MM.1S (cell line): Measurements from ENCODE around the gene AP2S1.

Experiments
- DNase-seq: peaks from one replicate; pipeline ENCODE4 v3.0.0-alpha.2; 2015
- H2AFZ ChIP-seq: fragments of 300-600 bp; sonication (generic); 2 replicates; pipeline ENCODE4 v1.6.0; 2016; ENCODE audit warnings: antibody characterized with exemption, low read length
- H3F3A ChIP-seq: fragments of 300-600 bp; sonication (generic); 2 replicates; pipeline ENCODE4 v1.6.1; 2016; ENCODE audit warnings: mild to moderate bottlenecking, antibody characterized with exemption, low read length, moderate library complexity, mixed read lengths; ENCODE audit not compliant: insufficient read depth
- H3K27ac ChIP-seq: fragments of 300-600 bp; sonication (generic); 2 replicates; pipeline ENCODE4 v1.5.1; 2016; ENCODE audit warnings: mild to moderate bottlenecking, low read length
- H3K27me3 ChIP-seq: fragments of 300-600 bp; sonication (generic); replicated peaks from 2 replicates; pipeline ENCODE4 v1.6.0; 2016; ENCODE audit warnings: low read length; ENCODE audit not compliant: insufficient read depth
- H3K36me3 ChIP-seq: fragments of 300-600 bp; sonication (generic); replicated peaks from 2 replicates; pipeline ENCODE4 v1.6.1; 2016; ENCODE audit warnings: mild to moderate bottlenecking, low read length, mixed read lengths; ENCODE audit not compliant: insufficient read depth
- H3K4me1 ChIP-seq: fragments of 300-600 bp; sonication (generic); 2 replicates; pipeline ENCODE4 v1.6.1; 2016; ENCODE audit warnings: low read length, mixed read lengths
- H3K4me2 ChIP-seq: fragments of 300-600 bp; sonication (generic); 2 replicates; pipeline ENCODE4 v1.6.0; 2016; ENCODE audit warnings: low read depth, low read length
- H3K4me3 ChIP-seq: fragments of 300-600 bp; sonication (generic); 2 replicates; pipeline ENCODE4 v1.5.1; 2016; ENCODE audit warnings: low read length, mixed read lengths
- H3K79me2 ChIP-seq: fragments of 300-600 bp; sonication (generic); 2 replicates; pipeline ENCODE4 v1.6.1; 2016; ENCODE audit warnings: mixed run types, low read length, mixed read lengths
- H3K9ac ChIP-seq: fragments of 300-600 bp; sonication (generic); 2 replicates; pipeline ENCODE4 v1.6.1; 2016; ENCODE audit warnings: low read length, mixed read lengths
- H3K9me2 ChIP-seq: fragments of 300-600 bp; sonication (generic); replicated peaks from 2 replicates; pipeline ENCODE4 v1.6.1; 2016; ENCODE audit warnings: mild to moderate bottlenecking, low read length, mixed read lengths; ENCODE audit not compliant: insufficient read depth
- H3K9me3 ChIP-seq: fragments of 300-600 bp; sonication (generic); replicated peaks from 2 replicates; pipeline ENCODE4 v1.6.1; 2016; ENCODE audit warnings: mild to moderate bottlenecking, low read length, mixed read lengths; ENCODE audit not compliant: insufficient read depth
- H4K20me1 ChIP-seq: fragments of 300-600 bp; sonication (generic); 2 replicates; pipeline ENCODE4 v1.6.1; 2016; ENCODE audit warnings: mild to moderate bottlenecking, low read length, moderate library complexity, mixed read lengths; ENCODE audit not compliant: insufficient read depth
- CTCF ChIP-seq: fragments of 300-600 bp; sonication (generic); IDR thresholded peaks from 2 replicates; pipeline ENCODE4 v1.5.1; 2016; ENCODE audit warnings: antibody characterized with exemption, low read length, mixed read lengths
- EZH2 ChIP-seq: fragments of 300-600 bp; sonication (generic); optimal IDR thresholded peaks from 2 replicates; pipeline ENCODE3; 2017; ENCODE audit warnings: low read depth, mild to moderate bottlenecking, antibody characterized with exemption, low read length, mixed read lengths
- EZH2phosphoT487 ChIP-seq: fragments of 300-600 bp; sonication (generic); IDR thresholded peaks from 2 replicates; pipeline ENCODE4 v1.6.1; 2018; ENCODE audit warnings: antibody characterized with exemption, low read length

Gene AP2S1

GRCh38 chr19:46862503-46862834, 11.8 kb upstream of the AP2S1 start:
- no peak for DNase-seq
- Histone ChIP-seq H3K4me1 (peaks cover 10% of the 10 kb centered on the region), H3F3A (peaks cover 6% of the 10 kb centered on the region; the same call in 1 of the 2 replicates)

GRCh38 chr19:46861691-46862502, 11.3 kb upstream of the AP2S1 start:
- no peak overlapping the region for H3K27ac ChIP-seq
- H3K4me1 ChIP-seq = peaks cover 10% of the 10 kb centered on the region
- 0 out of 2 replicates have a peak overlapping the region, but pooled peaks have one; percentile 32 for H2AFZ ChIP-seq
- H4K20me1 ChIP-seq = no peaks in the 10 kb centered on the region
- H3K4me3 ChIP-seq = peak overlapping the region; percentile 74
- TF ChIP-seq EZH2 (no peak), CTCF (no peak), EZH2phosphoT487 (no peak)
- peak overlapping the region; percentile 47; the same call in 1 of the 2 replicates for H3K9ac ChIP-seq
- peaks cover 6% of the 10 kb centered on the region; the same call in 1 of the 2 replicates for H3F3A ChIP-seq
- no peaks in the 10 kb centered on the region for H3K27me3 ChIP-seq
- H3K79me2 ChIP-seq = peaks cover 55% of the 10 kb centered on the region
- no peaks in the 10 kb centered on the region for H3K36me3 ChIP-seq
- no peaks in the 10 kb centered on the region for H3K9me3 ChIP-seq
- peak overlapping the region; percentile 91 for H3K4me2 ChIP-seq
- no peak for DNase-seq
- no peaks in the 10 kb centered on the region for H3K9me2 ChIP-seq

More at GRCh38 chr19:46862503-46862834, 11.8 kb upstream of the AP2S1 start:
- H3K9ac ChIP-seq = peak overlapping the region; percentile 47; the same call in 1 of the 2 replicates
- H3K27ac ChIP-seq = no peak overlapping the region
- H3K4me3 ChIP-seq = peak overlapping the region; percentile 74; the same call in 1 of the 2 replicates
- H3K9me2 ChIP-seq = no peaks in the 10 kb centered on the region
- H2AFZ ChIP-seq = no peak overlapping the region
- TF ChIP-seq CTCF (no peak), EZH2phosphoT487 (no peak), EZH2 (no peak)
- no peaks in the 10 kb centered on the region for H3K36me3 ChIP-seq
- no peaks in the 10 kb centered on the region for H3K9me3 ChIP-seq
- no peaks in the 10 kb centered on the region for H4K20me1 ChIP-seq
- H3K27me3 ChIP-seq = no peaks in the 10 kb centered on the region
- peaks cover 60% of the 10 kb centered on the region for H3K79me2 ChIP-seq
- peak overlapping the region; percentile 91 for H3K4me2 ChIP-seq

GRCh38 chr19:46860846-46861690, 10.4 kb upstream of the AP2S1 start, which contains the start of gene ARHGAP35:
ARHGAP35 (plus strand) TSS chr19:46860997; CDS start chr19:46918676, 57,679 bp downstream.
- Histone ChIP-seq H2AFZ (peak within 1 kb of the TSS; percentile 96), H3K9me3 (no peaks in the 10 kb centered on the region), H3K36me3 (no peaks in the 10 kb centered on the region), H4K20me1 (no peaks in the 10 kb centered on the region), H3K4me2 (peak within 1 kb of the TSS; percentile 91), H3K27me3 (no peaks in the 10 kb centered on the region), H3K4me3 (peak within 1 kb of the TSS; percentile 93), H3K27ac (peak within 1 kb of the TSS; percentile 95), H3K9me2 (no peaks in the 10 kb centered on the region), H3K79me2 (peaks cover 46% of the 10 kb centered on the region), H3K9ac (peak within 1 kb of the TSS; percentile 91), H3K4me1 (peaks cover 14% of the 10 kb centered on the region), H3F3A (peaks cover 6% of the 10 kb centered on the region; the same call in 1 of the 2 replicates)
- peak; percentile 88 for DNase-seq
- no peak for TF ChIP-seq EZH2
